ENCODE data around the gene MYH4.

MYH4 gene

DNA sequence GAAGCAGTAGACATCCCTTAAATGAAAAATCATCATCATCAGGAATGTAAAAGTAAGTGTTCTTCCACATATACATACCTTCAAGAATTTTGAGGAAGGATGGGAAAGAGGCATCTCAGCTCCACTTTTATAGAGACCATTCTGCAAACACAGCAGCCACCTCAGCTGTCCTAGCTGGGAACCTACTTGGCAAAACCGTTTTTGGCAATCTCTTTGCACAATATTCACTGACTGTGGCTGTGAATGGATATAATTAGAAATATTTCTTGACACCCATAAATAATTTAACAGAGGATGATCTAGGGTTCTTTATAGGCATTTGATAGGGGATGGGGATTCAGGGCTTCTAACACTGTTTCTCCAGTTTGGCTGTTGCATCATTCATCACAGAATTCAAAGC is at the start of gene MYH4:
Gene MYH4 (minus strand): TSS at position 101 of the 400 bp plus-strand sequence. CDS start 2,814 bp downstream, outside the sequence.
- H3K4me3 ChIP-seq (ENCODE audit: low read depth, low read length), result no peak within 1 kb of the TSS

DNA sequence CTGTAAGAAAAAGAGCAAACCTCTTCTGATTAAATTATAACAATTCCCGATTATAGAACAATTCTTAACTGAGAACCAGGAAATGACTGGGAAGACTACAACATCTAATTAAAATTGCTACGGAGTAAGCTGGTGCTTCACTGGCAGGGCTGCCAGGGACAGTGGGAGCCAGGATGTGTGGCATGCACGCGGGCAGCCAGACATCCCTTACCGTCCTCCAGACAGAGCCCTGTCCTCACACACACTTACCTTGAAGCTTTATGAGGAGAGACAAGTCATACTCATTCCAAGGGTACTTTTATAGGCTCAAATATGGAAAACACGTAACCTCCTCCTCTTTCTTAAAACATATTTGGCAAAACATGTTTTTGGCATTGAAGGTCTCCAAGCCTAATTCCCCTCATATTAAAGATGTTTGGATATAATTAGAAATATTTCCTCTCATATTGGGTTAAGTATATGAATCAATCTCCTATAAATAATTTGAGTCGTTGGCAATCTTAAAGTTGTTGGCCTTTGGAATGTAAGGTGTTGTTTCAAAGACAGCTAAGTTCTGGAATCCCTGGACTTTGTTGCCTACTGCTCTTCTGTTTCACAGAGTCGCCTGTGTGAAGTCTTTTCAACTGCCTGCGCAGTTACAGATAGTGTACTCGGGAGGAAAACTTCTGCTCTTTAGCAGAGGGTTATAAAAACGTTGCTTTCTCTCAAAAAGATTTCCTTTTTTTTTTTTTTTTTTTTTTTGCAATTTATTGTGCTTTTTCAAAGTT is 49.1 kb upstream of the MYH4 start, which contains the start of gene MYH1:
Gene MYH1 (minus strand): TSS at position 272 of the 767 bp plus-strand sequence. CDS start 1,900 bp downstream, outside the sequence.
- no peak within 1 kb of the TSS for H3K4me3 ChIP-seq (ENCODE audit: low read depth, low read length)

DNA sequence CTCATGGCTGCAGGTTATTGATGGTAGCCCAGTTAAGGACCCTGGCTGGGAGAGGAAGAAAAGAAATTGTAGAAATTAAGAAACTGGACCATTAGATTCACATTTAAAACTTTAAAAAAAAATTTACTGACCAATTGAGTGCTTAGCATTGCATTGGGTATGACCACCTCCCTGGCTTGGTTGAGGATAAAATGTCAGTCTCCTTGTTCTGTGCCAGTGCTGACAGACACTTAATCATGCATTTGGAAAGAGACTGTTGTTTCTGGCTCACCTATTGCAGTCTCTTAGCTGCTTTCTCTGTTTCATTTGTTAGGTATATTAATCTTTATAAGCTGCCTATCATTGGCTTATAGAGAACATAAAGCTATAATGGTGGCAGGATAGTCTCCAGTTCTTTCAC is 47.3 kb upstream of the MYH4 start:
- H3K4me3 ChIP-seq (ENCODE audit: low read depth, low read length), result no peak overlapping the region

- H3K4me3 ChIP-seq (ENCODE audit: low read depth, low read length), result no peak overlapping the region
Measured at GRCh38 chr17:10516065-10516464, 46.7 kb upstream of the MYH4 start.

- no peak overlapping the region for H3K4me3 ChIP-seq (ENCODE audit: low read depth, low read length)
Measured at GRCh38 chr17:10513299-10514067, 44.1 kb upstream of the MYH4 start.

- no peak overlapping the region for H3K4me3 ChIP-seq (ENCODE audit: low read depth, low read length)
Measured at GRCh38 chr17:10512856-10513255, 43.5 kb upstream of the MYH4 start.

- H3K4me3 ChIP-seq (ENCODE audit: low read depth, low read length), result no peak overlapping the region
Measured at GRCh38 chr17:10499950-10500349, 30.6 kb upstream of the MYH4 start.

GRCh38 chr17:10492004-10492403 is 22.6 kb upstream of the MYH4 start:
- no peak overlapping the region for H3K4me3 ChIP-seq (ENCODE audit: low read depth, low read length)

DNA sequence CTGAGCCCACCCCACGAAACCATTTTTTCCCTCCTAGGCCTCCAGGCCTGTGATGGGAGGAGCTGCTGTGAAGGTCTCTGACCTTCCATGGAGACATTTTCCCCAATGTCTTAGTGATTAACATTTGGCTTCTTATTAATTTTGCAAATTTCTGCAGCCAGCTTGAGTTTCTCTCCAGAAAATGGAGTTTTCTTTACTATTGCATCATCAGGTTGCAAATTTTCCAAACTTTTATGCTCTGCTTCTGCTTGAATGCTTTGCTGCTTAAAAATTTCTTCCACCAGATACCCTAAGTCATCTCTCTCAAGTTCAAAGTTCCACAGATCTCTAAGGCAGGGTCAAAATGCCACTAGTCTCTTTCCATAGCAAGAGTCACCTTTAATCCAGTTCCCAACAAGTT is 12.9 kb upstream of the MYH4 start:
- no peak overlapping the region for H3K4me3 ChIP-seq (ENCODE audit: low read depth, low read length)

DNA sequence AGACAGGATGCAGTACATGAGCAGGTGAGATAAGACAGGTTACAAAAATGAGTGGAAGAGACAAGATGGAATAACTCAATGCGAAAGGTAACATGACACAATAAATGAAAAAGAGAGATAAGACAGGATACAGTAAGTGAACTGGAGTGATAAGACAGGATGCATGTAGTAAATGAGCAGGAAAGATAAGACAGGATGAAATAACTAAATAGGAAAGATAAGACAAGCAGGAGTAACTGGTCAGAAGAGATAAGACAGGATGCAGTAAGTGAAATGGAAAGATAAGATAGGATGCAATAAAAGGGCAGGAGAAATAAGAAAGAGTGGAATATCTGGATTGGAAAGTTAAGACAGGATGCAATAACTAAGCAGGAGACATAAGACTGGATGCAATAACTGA is 8.3 kb upstream of the MYH4 start:
- H3K4me3 ChIP-seq (ENCODE audit: low read depth, low read length), result no peak overlapping the region

DNA sequence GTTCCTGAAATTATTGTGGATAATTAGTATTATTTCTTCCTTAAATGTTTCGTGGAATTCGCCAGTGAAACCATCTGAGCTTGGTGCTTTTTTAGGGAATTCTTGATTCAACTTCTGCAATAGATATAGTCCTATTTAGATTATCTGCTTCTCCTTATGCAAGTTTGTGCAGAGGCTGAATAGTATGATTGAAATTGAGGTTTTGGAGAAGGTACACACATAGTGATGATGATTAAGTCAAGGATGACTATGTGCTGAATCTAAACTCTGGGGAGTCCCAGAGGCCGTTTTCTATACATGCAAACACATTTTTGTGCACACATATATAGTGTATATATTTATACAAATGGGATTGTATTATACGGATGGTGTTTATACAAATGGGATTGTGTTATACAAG is 5.2 kb upstream of the MYH4 start:
- no peak overlapping the region for H3K4me3 ChIP-seq (ENCODE audit: low read depth, low read length)

GRCh38 chr17:10471858-10472257 is 2.5 kb upstream of the MYH4 start:
- H3K4me3 ChIP-seq (ENCODE audit: low read depth, low read length), result no peak overlapping the region

DNA sequence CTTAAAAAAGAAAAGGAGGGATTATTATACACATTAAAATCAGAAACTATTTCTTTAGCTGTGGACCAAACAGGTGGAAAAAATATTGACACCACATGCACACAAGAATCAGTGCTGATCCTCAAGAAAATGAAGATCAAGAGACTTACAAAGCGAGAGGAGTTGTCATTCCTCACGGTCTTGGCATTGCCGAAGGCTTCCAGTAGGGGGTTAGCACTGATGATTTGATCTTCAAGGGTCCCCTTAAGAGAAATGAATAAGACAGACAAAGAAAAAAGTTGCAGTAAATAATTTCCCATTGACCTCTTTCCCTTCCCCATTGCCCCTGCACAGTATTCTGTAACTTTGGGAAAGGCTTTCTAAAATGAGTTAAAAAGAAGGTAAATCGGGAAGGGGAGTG is 6.0 kb downstream of the MYH4 start:
- H3K4me3 ChIP-seq (ENCODE audit: low read depth, low read length), result no peak overlapping the region

- H3K4me3 ChIP-seq (ENCODE audit: low read depth, low read length), result no peak overlapping the region
Measured at GRCh38 chr17:10460062-10460461, 9.3 kb downstream of the MYH4 start.

- no peak overlapping the region for H3K4me3 ChIP-seq (ENCODE audit: low read depth, low read length)
Measured at GRCh38 chr17:10458701-10459100, 10.7 kb downstream of the MYH4 start.

- H3K4me3 ChIP-seq (ENCODE audit: low read depth, low read length), result no peak overlapping the region
Measured at GRCh38 chr17:10457952-10458351, 11.4 kb downstream of the MYH4 start.

DNA sequence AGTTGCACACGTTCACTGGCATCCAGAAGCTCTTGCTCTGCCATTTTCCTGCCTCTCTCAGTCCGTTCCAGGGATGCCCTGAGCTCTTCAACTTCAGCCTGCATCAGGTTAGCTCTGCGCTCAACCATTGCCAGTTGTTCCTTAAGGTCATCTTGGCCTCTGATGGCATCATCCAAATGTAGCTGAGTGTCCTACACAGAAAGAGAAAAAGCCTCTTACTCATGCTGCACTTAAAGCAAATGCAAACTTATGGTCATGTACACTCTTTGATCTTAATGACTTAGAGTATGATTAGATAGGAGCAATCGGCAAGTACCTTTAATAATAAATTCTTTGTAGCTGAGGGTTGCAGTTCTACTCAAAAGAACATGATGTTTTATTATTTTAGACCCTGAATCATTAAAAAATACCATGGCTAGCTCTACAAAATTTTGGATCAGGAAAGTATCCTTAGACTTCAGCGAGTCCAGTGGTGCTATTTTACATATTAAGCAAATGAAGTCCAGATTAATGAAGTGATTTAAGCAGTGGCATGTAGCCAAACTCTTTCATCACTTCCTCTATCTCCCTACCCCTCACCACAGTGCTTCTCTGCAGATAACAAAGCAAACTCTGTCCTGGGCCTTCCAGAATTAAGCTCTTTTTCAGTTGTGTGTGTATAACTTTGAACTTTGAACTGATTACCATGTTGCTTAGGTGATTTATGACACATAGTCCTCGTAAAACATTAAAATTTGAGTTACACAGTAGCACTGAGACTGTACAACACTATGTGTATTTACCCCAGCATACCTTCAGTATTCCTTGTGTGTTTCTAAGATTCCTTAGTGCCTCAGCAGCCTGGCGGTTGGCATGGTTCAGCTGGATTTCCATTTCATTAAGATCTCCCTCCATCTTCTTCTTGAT is 22.1 kb downstream of the MYH4 start:
- no peak overlapping the region for H3K4me3 ChIP-seq (ENCODE audit: low read depth, low read length)

- H3K4me3 ChIP-seq (ENCODE audit: low read depth, low read length), result no peak overlapping the region
Measured at GRCh38 chr17:10439816-10440215, 29.5 kb downstream of the MYH4 start.

- no peak overlapping the region for H3K4me3 ChIP-seq (ENCODE audit: low read depth, low read length)
Measured at GRCh38 chr17:10435096-10435495, 34.3 kb downstream of the MYH4 start.

DNA sequence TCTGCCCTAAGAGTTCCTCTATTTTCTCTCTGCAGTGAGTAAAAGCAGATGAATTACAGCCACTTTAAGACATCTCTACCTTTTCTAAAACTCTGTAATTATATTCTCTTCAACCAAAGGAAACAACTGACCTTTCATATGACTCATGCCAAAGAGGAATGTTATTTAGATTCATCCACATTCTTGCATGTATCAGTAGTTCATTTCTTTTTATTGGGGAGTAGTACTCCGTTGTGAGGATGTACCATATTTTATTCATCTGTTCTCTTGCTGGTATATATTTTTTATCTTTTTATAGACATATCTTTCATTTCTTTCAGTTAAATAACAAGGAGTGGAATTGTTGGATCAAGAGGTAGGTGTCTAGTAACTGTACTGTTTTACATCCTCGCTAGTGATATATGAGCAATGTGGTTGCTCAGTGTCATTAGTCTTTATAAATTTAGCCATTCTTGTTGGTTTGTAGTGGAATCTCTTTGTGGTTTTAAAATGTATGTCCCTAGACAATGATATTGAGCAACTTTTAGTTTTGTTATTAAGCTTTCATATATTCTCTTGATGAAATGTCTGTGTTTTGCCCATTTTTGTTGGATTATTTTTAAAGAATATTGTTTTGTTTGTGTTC is 39.8 kb downstream of the MYH4 start:
- no peak overlapping the region for H3K4me3 ChIP-seq (ENCODE audit: low read depth, low read length)

GRCh38 chr17:10428781-10429180 is 40.6 kb downstream of the MYH4 start:
- no peak overlapping the region for H3K4me3 ChIP-seq (ENCODE audit: low read depth, low read length)

Data from iPS-11a (cell line).